ENCODE measurements around the gene TRIM65.

The TRIM65 gene

GRCh38 chr17:75849279-75849646, 47.5 kb downstream of the TRIM65 start:
- Histone ChIP-seq H3K9me3 (ENCODE audit: insufficient read depth, low read length) (no peaks in the 10 kb centered on the region), H3K36me3 (ENCODE audit: low read length) (no peaks in the 10 kb centered on the region), H4K20me1 (ENCODE audit: low read depth, low read length) (no peaks in the 10 kb centered on the region), H3F3A (ENCODE audit: insufficient read depth) (no peaks in the 10 kb centered on the region), H3K27ac (ENCODE audit: low read depth, low read length) (no peak overlapping the region), H3K4me3 (ENCODE audit: insufficient read depth, low read length, poor library complexity, severe bottlenecking) (no peak overlapping the region), H2AFZ (ENCODE audit: low read depth, low read length, severe bottlenecking) (no peak overlapping the region), H3K27me3 (ENCODE audit: low read length) (no peaks in the 10 kb centered on the region), H3K9me2 (replicated peaks; ENCODE audit: insufficient read depth, low read length) (no peaks in the 10 kb centered on the region), H3K4me2 (ENCODE audit: low read depth, low read length, poor library complexity, severe bottlenecking) (no peak overlapping the region), H3K9ac (ENCODE audit: low read length) (no peak overlapping the region), H3K79me2 (ENCODE audit: insufficient read depth, low read length) (peaks cover 4% of the 10 kb centered on the region; the same call in 1 of the 2 replicates)
- TF ChIP-seq EZH2phosphoT487 (conservative IDR thresholded peaks at IDR 0.05; ENCODE audit: low read length), result no peak
- TF ChIP-seq CTCF (IDR thresholded peaks at IDR 0.05; ENCODE audit: insufficient read depth, low read length, poor library complexity, severe bottlenecking), result no peak

GRCh38 chr17:75848523-75849278, 48.0 kb downstream of the TRIM65 start:
- Histone ChIP-seq H2AFZ (ENCODE audit: low read depth, low read length, severe bottlenecking) (no peak overlapping the region), H3F3A (ENCODE audit: insufficient read depth) (no peaks in the 10 kb centered on the region), H3K27me3 (ENCODE audit: low read length) (no peaks in the 10 kb centered on the region), H3K27ac (ENCODE audit: low read depth, low read length) (no peak overlapping the region), H3K4me3 (ENCODE audit: insufficient read depth, low read length, poor library complexity, severe bottlenecking) (no peak overlapping the region), H3K9me2 (replicated peaks; ENCODE audit: insufficient read depth, low read length) (no peaks in the 10 kb centered on the region), H3K9me3 (ENCODE audit: insufficient read depth, low read length) (no peaks in the 10 kb centered on the region), H4K20me1 (ENCODE audit: low read depth, low read length) (no peaks in the 10 kb centered on the region), H3K9ac (ENCODE audit: low read length) (no peak overlapping the region), H3K4me2 (ENCODE audit: low read depth, low read length, poor library complexity, severe bottlenecking) (no peak overlapping the region), H3K36me3 (ENCODE audit: low read length) (no peaks in the 10 kb centered on the region), H3K79me2 (ENCODE audit: insufficient read depth, low read length) (no peaks in the 10 kb centered on the region)
- TF ChIP-seq EZH2phosphoT487 (conservative IDR thresholded peaks at IDR 0.05; ENCODE audit: low read length) (no peak), CTCF (IDR thresholded peaks at IDR 0.05; ENCODE audit: insufficient read depth, low read length, poor library complexity, severe bottlenecking) (peak; percentile 91)

- no peaks in the 10 kb centered on the region for H3K9me2 ChIP-seq (replicated peaks; ENCODE audit: insufficient read depth, low read length)
- no peaks in the 10 kb centered on the region for H3F3A ChIP-seq (ENCODE audit: insufficient read depth)
- H3K27me3 ChIP-seq (ENCODE audit: low read length), result no peaks in the 10 kb centered on the region
- H3K9ac ChIP-seq (ENCODE audit: low read length), result no peak overlapping the region
- no peaks in the 10 kb centered on the region for H3K9me3 ChIP-seq (ENCODE audit: insufficient read depth, low read length)
- no peaks in the 10 kb centered on the region for H3K79me2 ChIP-seq (ENCODE audit: insufficient read depth, low read length)
- no peak overlapping the region for H3K4me2 ChIP-seq (ENCODE audit: low read depth, low read length, poor library complexity, severe bottlenecking)
- H2AFZ ChIP-seq (ENCODE audit: low read depth, low read length, severe bottlenecking), result no peak overlapping the region
- no peaks in the 10 kb centered on the region for H3K36me3 ChIP-seq (ENCODE audit: low read length)
- H3K27ac ChIP-seq (ENCODE audit: low read depth, low read length), result no peak overlapping the region
- no peaks in the 10 kb centered on the region for H4K20me1 ChIP-seq (ENCODE audit: low read depth, low read length)
- no peak for TF ChIP-seq EZH2phosphoT487 (conservative IDR thresholded peaks at IDR 0.05; ENCODE audit: low read length)
- TF ChIP-seq CTCF (IDR thresholded peaks at IDR 0.05; ENCODE audit: insufficient read depth, low read length, poor library complexity, severe bottlenecking), result no peak
- H3K4me3 ChIP-seq (ENCODE audit: insufficient read depth, low read length, poor library complexity, severe bottlenecking), result no peak overlapping the region
These were observed 48.9 kb downstream of the TRIM65 start for GRCh38 chr17:75847614-75848522.
